SK-N-MC (cell line): ENCODE results near the gene HES6.

Experiments
- DNase-seq: peaks from one replicate; pipeline ENCODE4 v3.0.0-alpha.2; 2011; ENCODE audit warnings: low read depth, low spot score
- H3K27ac ChIP-seq: fragments of 200-600 bp; sonication (generic); 2 replicates; pipeline ENCODE4 v1.5.1; 2016; ENCODE audit warnings: mixed run types
- H3K36me3 ChIP-seq: fragments of 200-600 bp; sonication (generic); 2 replicates; pipeline ENCODE4 v1.6.1; 2017; ENCODE audit warnings: antibody characterized with exemption, low read length, mixed read lengths; ENCODE audit not compliant: insufficient read depth
- H3K4me3 ChIP-seq: fragments of 200-600 bp; sonication (generic); 2 replicates; pipeline ENCODE4 v1.5.1; 2016
- H3K9ac ChIP-seq: fragments of 200-600 bp; sonication (generic); 2 replicates; pipeline ENCODE4 v1.8.0; 2017; ENCODE audit warnings: mixed run types, mixed read lengths; ENCODE audit not compliant: insufficient read length
- H3K9me3 ChIP-seq: fragments of 200-600 bp; sonication (generic); 2 replicates; pipeline ENCODE4 v1.6.1; 2017; ENCODE audit warnings: low read depth, mild to moderate bottlenecking, antibody characterized with exemption, low read length, moderate library complexity, mixed read lengths
- EZH2 ChIP-seq: fragments of 200-600 bp; sonication (generic); IDR thresholded peaks from one replicate; pipeline ENCODE4 v1.6.1; 2017; ENCODE audit warnings: antibody characterized with exemption
- FOXP2 ChIP-seq: optimal IDR thresholded peaks from 2 replicates; pipeline ENCODE3; 2011; ENCODE audit warnings: mild to moderate bottlenecking, moderate library complexity; ENCODE audit not compliant: insufficient read depth; ENCODE audit errors: extremely low read length, control extremely low read depth
- POLR2AphosphoS5 ChIP-seq: IDR thresholded peaks from 2 replicates; pipeline ENCODE4 v1.6.1; 2012; ENCODE audit warnings: mild to moderate bottlenecking, low read depth, low read length, borderline replicate concordance

HES6 gene

GRCh38 chr2:238251331-238251730 is 11.5 kb upstream of the HES6 start:
- Histone ChIP-seq H3K4me3 (no peak overlapping the region), H3K9me3 (no peaks in the 10 kb centered on the region), H3K36me3 (peaks cover 4% of the 10 kb centered on the region; the same call in 1 of the 2 replicates), H3K9ac (no peak overlapping the region), H3K27ac (no peak overlapping the region)
- no peak for TF ChIP-seq EZH2
- TF ChIP-seq POLR2AphosphoS5: no peak
- TF ChIP-seq FOXP2: no peak
- no peak for DNase-seq

- no peak for DNase-seq
- no peak for TF ChIP-seq EZH2
- Histone ChIP-seq H3K9ac (no peak overlapping the region), H3K27ac (no peak overlapping the region), H3K4me3 (no peak overlapping the region), H3K9me3 (no peaks in the 10 kb centered on the region), H3K36me3 (peaks cover 4% of the 10 kb centered on the region; the same call in 1 of the 2 replicates)
Observed at GRCh38 chr2:238250896-238251295, 11.1 kb upstream of the HES6 start.

- no peaks in the 10 kb centered on the region; the same call in 1 of the 2 replicates for H3K36me3 ChIP-seq
- H3K9ac ChIP-seq: no peak overlapping the region
- TF ChIP-seq FOXP2 (no peak), EZH2 (no peak)
- H3K27ac ChIP-seq: no peak overlapping the region
- DNase-seq: no peak
- no peaks in the 10 kb centered on the region for H3K9me3 ChIP-seq
- H3K4me3 ChIP-seq: no peak overlapping the region
Observed at GRCh38 chr2:238247841-238248453, 8.1 kb upstream of the HES6 start.

GRCh38 chr2:238247002-238247822 is 7.4 kb upstream of the HES6 start:
- TF ChIP-seq FOXP2 (no peak), POLR2AphosphoS5 (no peak), EZH2 (no peak)
- no peaks in the 10 kb centered on the region; the same call in 1 of the 2 replicates for H3K36me3 ChIP-seq
- no peak overlapping the region for H3K4me3 ChIP-seq
- DNase-seq: no peak
- H3K9ac ChIP-seq: no peak overlapping the region
- no peak overlapping the region for H3K27ac ChIP-seq
- no peaks in the 10 kb centered on the region for H3K9me3 ChIP-seq

- H3K27ac ChIP-seq: no peak overlapping the region
- H3K9me3 ChIP-seq: no peaks in the 10 kb centered on the region
- H3K4me3 ChIP-seq: no peak overlapping the region
- no peak overlapping the region for H3K9ac ChIP-seq
- H3K36me3 ChIP-seq: no peaks in the 10 kb centered on the region
- TF ChIP-seq EZH2 (no peak), POLR2AphosphoS5 (no peak), FOXP2 (no peak)
- no peak for DNase-seq
Observed at GRCh38 chr2:238244151-238244550, 4.3 kb upstream of the HES6 start.

- no peak for DNase-seq
- Histone ChIP-seq H3K9me3 (no peaks in the 10 kb centered on the region), H3K4me3 (no peak overlapping the region), H3K9ac (no peak overlapping the region), H3K36me3 (no peaks in the 10 kb centered on the region), H3K27ac (no peak overlapping the region)
- no peak for TF ChIP-seq POLR2AphosphoS5
- no peak for TF ChIP-seq EZH2
- no peak for TF ChIP-seq FOXP2
Observed at GRCh38 chr2:238243496-238244076, 3.7 kb upstream of the HES6 start.

- H3K36me3 ChIP-seq: no peaks in the 10 kb centered on the region
- TF ChIP-seq POLR2AphosphoS5: no peak
- TF ChIP-seq FOXP2: no peak
- no peak for TF ChIP-seq EZH2
- no peaks in the 10 kb centered on the region for H3K9me3 ChIP-seq
- no peak overlapping the region for H3K4me3 ChIP-seq
- no peak overlapping the region for H3K9ac ChIP-seq
- no peak overlapping the region for H3K27ac ChIP-seq
- DNase-seq: no peak
Observed at GRCh38 chr2:238242731-238243495, 3.1 kb upstream of the HES6 start.

- Histone ChIP-seq H3K9me3 (no peaks in the 10 kb centered on the region), H3K36me3 (no peaks in the 10 kb centered on the region), H3K9ac (no peak overlapping the region), H3K4me3 (no peak overlapping the region), H3K27ac (no peak overlapping the region)
- TF ChIP-seq EZH2: no peak
- no peak for TF ChIP-seq POLR2AphosphoS5
- TF ChIP-seq FOXP2: no peak
- no peak for DNase-seq
Observed at GRCh38 chr2:238241970-238242369, 2.1 kb upstream of the HES6 start.
